GM23338 (cell line): ENCODE measurements around the gene HERPUD2. TPM values are rescaled to one million over a fixed set of nuclear protein-coding genes. Genes with fewer than 3 reads are reported as not detected.

Source experiments
- ATAC-seq: fragments of 200-7000 bp; cut with Tn5 transposase; 3 replicates; pipeline ENCODE4 v1.9.1; 2020
- DNase-seq: peaks from one replicate; pipeline ENCODE4 v3.0.0-alpha.2; 2015; ENCODE audit warnings: low spot score
- H2AFZ ChIP-seq: fragments of 200-600 bp; sonication (generic); 2 replicates; pipeline ENCODE4 v1.8.0; 2016; ENCODE audit warnings: antibody characterized with exemption, mild to moderate bottlenecking, moderate library complexity
- H3F3A ChIP-seq: fragments of 200-600 bp; sonication (generic); replicated peaks from 2 replicates; pipeline ENCODE4 v1.8.0; 2017; ENCODE audit warnings: antibody characterized with exemption, mixed run types, low read depth
- H3K27ac ChIP-seq: fragments of 200-600 bp; sonication (generic); 2 replicates; pipeline ENCODE4 v1.6.1; 2016; ENCODE audit warnings: low read depth
- H3K27me3 ChIP-seq: fragments of 200-600 bp; sonication (generic); 2 replicates; pipeline ENCODE4 v1.8.0; 2016; ENCODE audit warnings: mild to moderate bottlenecking, mixed run types, moderate library complexity; ENCODE audit not compliant: insufficient read depth
- H3K36me3 ChIP-seq: fragments of 200-600 bp; sonication (generic); 2 replicates; pipeline ENCODE4 v1.8.0; 2016; ENCODE audit warnings: mild to moderate bottlenecking; ENCODE audit not compliant: insufficient read depth
- H3K4me1 ChIP-seq: fragments of 200-600 bp; sonication (generic); 2 replicates; pipeline ENCODE4 v1.8.0; 2016; ENCODE audit warnings: mild to moderate bottlenecking, moderate library complexity; ENCODE audit not compliant: insufficient read depth
- H3K4me2 ChIP-seq: fragments of 200-600 bp; sonication (generic); 2 replicates; pipeline ENCODE4 v1.7.1; 2017; ENCODE audit warnings: mixed run types
- H3K4me3 ChIP-seq: fragments of 200-600 bp; sonication (generic); 2 replicates; pipeline ENCODE4 v1.6.1; 2016; ENCODE audit warnings: mixed run types
- H3K79me2 ChIP-seq: fragments of 200-600 bp; sonication (generic); replicated peaks from 2 replicates; pipeline ENCODE4 v1.8.0; 2017; ENCODE audit warnings: mild to moderate bottlenecking; ENCODE audit not compliant: insufficient read depth
- H3K9me2 ChIP-seq: fragments of 200-600 bp; sonication (generic); 2 replicates; pipeline ENCODE4 v1.8.0; 2017; ENCODE audit not compliant: insufficient read depth
- H4K20me1 ChIP-seq: fragments of 200-600 bp; sonication (generic); replicated peaks from 2 replicates; pipeline ENCODE4 v1.8.0; 2017; ENCODE audit warnings: mild to moderate bottlenecking; ENCODE audit not compliant: insufficient read depth
- H3K27ac Mint-ChIP-seq: 2 replicates; pipeline ENCODE4 v1.8.0; 2020; ENCODE audit warnings: inconsistent platforms, mild to moderate bottlenecking, moderate library complexity, mixed read lengths
- H3K27me3 Mint-ChIP-seq: 3 replicates; pipeline ENCODE4 v1.8.0; 2022; ENCODE audit warnings: low read depth, mild to moderate bottlenecking, moderate library complexity, mixed read lengths, inconsistent platforms; ENCODE audit not compliant: insufficient read depth, poor library complexity
- H3K36me3 Mint-ChIP-seq: 3 replicates; pipeline ENCODE4 v1.8.0; 2021; ENCODE audit warnings: low read depth, mild to moderate bottlenecking, inconsistent platforms, moderate library complexity, mixed read lengths
- H3K4me1 Mint-ChIP-seq: 3 replicates; pipeline ENCODE4 v1.8.0; 2020; ENCODE audit warnings: mild to moderate bottlenecking, inconsistent platforms, mixed read lengths
- H3K4me3 Mint-ChIP-seq: 3 replicates; pipeline ENCODE4 v1.8.0; 2021; ENCODE audit warnings: moderate library complexity, mild to moderate bottlenecking, inconsistent platforms, mixed read lengths
- H3K9me3 Mint-ChIP-seq: 3 replicates; pipeline ENCODE4 v1.8.0; 2020; ENCODE audit warnings: moderate library complexity, mild to moderate bottlenecking, inconsistent platforms, mixed read lengths
- CREB1 ChIP-seq: fragments of 250-450 bp; sonication (Bioruptor Pico); IDR thresholded peaks from 2 replicates; pipeline ENCODE4 v1.5.0; 2020; ENCODE audit warnings: low read depth, mild to moderate bottlenecking, moderate library complexity
- CTCF ChIP-seq, 2 experiments: fragments of 200-600 bp in 1 of 2; sonication (generic) in 1 of 2; conservative IDR thresholded peaks; 2 replicates each; pipeline versions ENCODE4 v1.5.1 to v1.6.1; 2016 to 2017; ENCODE audit warnings: antibody characterized with exemption in 2 of 2, low read depth in 2 of 2, mild to moderate bottlenecking in 2 of 2, moderate library complexity in 1 of 2
- EZH2 ChIP-seq: fragments of 200-600 bp; sonication (generic); IDR thresholded peaks from one replicate; pipeline ENCODE4 v1.8.0; 2017; ENCODE audit warnings: antibody characterized with exemption, mild to moderate bottlenecking, low read depth; ENCODE audit not compliant: unreplicated experiment
- JUNB ChIP-seq: IDR thresholded peaks from one replicate; pipeline ENCODE4 v1.6.1; 2016; ENCODE audit warnings: antibody characterized with exemption; ENCODE audit not compliant: unreplicated experiment
- NANOG ChIP-seq: IDR thresholded peaks from 2 replicates; pipeline ENCODE4 v1.6.1; 2016; ENCODE audit warnings: antibody characterized with exemption, borderline replicate concordance
- ZNF331 ChIP-seq: fragments of 250-450 bp; sonication (Bioruptor Pico); IDR thresholded peaks from 2 replicates; pipeline ENCODE4 v1.5.0; 2020; ENCODE audit warnings: low read depth, mild to moderate bottlenecking, moderate library complexity
- polyA plus RNA-seq: library from polyadenylated mRNA; unstranded; fragments of >200 nt; fragmentation: Nextera tagmentation; extraction: Ambion mirVana; gene quantifications from 2 replicates; pipeline ENCODE4 v1.2.1, GENCODE V29; 2016
- total RNA-seq: library from RNA; depleted of rRNA; stranded (reverse); fragments of >200 nt; shearing (Covaris generic); gene quantifications from 2 replicates; pipeline ENCODE4 v1.2.3, GENCODE V29; 2014
- TF ChIP-seq, protein P1 (sequence below): fragments of 250-450 bp; sonication (Bioruptor Pico); IDR thresholded peaks from 2 replicates; pipeline ENCODE4 v1.5.0; 2020; ENCODE audit warnings: mild to moderate bottlenecking, moderate library complexity

The HERPUD2 gene
- total and polyA plus RNA-seq, 2 experiments from 2014 or later, result 8.0 to 12.0 TPM

DNA sequence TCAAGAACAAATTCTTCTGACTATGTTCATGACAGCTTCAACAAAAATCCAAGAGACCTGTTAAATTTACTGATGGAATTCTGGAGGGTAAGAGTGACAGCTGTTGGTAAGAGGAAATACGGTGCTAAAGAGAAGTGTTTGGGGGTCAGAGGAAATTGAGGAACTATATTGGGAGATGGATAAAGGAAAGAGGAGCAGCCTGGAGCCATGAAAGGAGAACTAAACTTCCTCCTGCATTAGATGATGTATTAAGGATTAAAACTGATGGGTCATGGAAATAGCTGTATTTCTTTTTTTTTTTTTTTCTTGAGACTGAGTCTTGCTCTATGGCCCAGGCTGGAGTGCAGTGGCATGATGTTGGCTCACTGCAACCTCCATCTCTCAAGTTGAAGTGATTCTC, 95.3 kb downstream of the HERPUD2 start:
- Mint-ChIP-seq H3K4me1 (peaks cover 4% of the 10 kb centered on the region), H3K27ac (no peak overlapping the region), H3K27me3 (no peaks in the 10 kb centered on the region), H3K9me3 (peaks cover 4% of the 10 kb centered on the region; the same call in 2 of the 3 replicates), H3K36me3 (no peaks in the 10 kb centered on the region), H3K4me3 (no peak overlapping the region)
- no peaks in the 10 kb centered on the region for H3F3A ChIP-seq
- no peaks in the 10 kb centered on the region for H3K27me3 ChIP-seq
- peaks cover 5% of the 10 kb centered on the region; the same call in 1 of the 2 replicates for H3K9me2 ChIP-seq
- H3K4me3 ChIP-seq, result no peak overlapping the region
- no peak for DNase-seq
- H3K27ac ChIP-seq, result no peak overlapping the region
- no peak overlapping the region for H3K4me2 ChIP-seq
- H4K20me1 ChIP-seq, result no peaks in the 10 kb centered on the region
- H3K4me1 ChIP-seq, result no peaks in the 10 kb centered on the region
- TF ChIP-seq, protein P1, sequence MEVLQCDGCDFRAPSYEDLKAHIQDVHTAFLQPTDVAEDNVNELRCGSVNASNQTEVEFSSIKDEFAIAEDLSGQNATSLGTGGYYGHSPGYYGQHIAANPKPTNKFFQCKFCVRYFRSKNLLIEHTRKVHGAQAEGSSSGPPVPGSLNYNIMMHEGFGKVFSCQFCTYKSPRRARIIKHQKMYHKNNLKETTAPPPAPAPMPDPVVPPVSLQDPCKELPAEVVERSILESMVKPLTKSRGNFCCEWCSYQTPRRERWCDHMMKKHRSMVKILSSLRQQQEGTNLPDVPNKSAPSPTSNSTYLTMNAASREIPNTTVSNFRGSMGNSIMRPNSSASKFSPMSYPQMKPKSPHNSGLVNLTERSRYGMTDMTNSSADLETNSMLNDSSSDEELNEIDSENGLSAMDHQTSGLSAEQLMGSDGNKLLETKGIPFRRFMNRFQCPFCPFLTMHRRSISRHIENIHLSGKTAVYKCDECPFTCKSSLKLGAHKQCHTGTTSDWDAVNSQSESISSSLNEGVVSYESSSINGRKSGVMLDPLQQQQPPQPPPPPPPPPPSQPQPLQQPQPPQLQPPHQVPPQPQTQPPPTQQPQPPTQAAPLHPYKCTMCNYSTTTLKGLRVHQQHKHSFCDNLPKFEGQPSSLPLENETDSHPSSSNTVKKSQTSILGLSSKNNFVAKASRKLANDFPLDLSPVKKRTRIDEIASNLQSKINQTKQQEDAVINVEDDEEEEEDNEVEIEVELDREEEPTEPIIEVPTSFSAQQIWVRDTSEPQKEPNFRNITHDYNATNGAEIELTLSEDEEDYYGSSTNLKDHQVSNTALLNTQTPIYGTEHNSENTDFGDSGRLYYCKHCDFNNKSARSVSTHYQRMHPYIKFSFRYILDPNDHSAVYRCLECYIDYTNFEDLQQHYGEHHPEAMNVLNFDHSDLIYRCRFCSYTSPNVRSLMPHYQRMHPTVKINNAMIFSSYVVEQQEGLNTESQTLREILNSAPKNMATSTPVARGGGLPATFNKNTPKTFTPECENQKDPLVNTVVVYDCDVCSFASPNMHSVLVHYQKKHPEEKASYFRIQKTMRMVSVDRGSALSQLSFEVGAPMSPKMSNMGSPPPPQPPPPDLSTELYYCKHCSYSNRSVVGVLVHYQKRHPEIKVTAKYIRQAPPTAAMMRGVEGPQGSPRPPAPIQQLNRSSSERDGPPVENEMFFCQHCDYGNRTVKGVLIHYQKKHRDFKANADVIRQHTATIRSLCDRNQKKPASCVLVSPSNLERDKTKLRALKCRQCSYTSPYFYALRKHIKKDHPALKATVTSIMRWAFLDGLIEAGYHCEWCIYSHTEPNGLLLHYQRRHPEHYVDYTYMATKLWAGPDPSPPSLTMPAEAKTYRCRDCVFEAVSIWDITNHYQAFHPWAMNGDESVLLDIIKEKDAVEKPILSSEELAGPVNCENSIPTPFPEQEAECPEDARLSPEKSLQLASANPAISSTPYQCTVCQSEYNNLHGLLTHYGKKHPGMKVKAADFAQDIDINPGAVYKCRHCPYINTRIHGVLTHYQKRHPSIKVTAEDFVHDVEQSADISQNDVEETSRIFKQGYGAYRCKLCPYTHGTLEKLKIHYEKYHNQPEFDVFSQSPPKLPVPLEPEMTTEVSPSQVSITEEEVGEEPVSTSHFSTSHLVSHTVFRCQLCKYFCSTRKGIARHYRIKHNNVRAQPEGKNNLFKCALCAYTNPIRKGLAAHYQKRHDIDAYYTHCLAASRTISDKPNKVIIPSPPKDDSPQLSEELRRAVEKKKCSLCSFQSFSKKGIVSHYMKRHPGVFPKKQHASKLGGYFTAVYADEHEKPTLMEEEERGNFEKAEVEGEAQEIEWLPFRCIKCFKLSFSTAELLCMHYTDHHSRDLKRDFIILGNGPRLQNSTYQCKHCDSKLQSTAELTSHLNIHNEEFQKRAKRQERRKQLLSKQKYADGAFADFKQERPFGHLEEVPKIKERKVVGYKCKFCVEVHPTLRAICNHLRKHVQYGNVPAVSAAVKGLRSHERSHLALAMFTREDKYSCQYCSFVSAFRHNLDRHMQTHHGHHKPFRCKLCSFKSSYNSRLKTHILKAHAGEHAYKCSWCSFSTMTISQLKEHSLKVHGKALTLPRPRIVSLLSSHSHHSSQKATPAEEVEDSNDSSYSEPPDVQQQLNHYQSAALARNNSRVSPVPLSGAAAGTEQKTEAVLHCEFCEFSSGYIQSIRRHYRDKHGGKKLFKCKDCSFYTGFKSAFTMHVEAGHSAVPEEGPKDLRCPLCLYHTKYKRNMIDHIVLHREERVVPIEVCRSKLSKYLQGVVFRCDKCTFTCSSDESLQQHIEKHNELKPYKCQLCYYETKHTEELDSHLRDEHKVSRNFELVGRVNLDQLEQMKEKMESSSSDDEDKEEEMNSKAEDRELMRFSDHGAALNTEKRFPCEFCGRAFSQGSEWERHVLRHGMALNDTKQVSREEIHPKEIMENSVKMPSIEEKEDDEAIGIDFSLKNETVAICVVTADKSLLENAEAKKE (CRISPR knock-in tag), result no peak
- no peak for TF ChIP-seq CREB1 (CRISPR knock-in tag)
- TF ChIP-seq ZNF331 (CRISPR knock-in tag), result no peak
- no peak for ATAC-seq
- no peaks in the 10 kb centered on the region for H3K36me3 ChIP-seq
- H2AFZ ChIP-seq, result no peak overlapping the region
- no peaks in the 10 kb centered on the region for H3K79me2 ChIP-seq

DNA sequence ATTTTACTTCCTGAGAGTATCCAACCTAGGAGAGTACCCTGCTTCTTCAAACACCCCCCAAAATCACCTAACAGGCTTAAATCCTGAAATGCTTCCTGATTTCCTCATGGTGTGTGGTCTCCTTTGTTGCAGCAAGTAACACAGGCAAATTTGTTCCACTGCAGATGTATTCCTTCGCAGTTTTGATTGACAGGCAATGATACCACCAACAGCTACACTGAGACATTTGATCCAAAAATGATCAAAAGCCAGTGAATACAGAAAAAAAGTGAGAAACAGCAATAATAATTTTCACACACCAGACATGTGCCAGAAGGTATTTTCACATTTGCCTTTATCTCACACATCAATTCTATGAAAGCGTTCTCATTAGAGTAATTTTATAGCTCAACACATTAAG, 95.9 kb downstream of the HERPUD2 start:
- no peaks in the 10 kb centered on the region for H3K36me3 ChIP-seq
- TF ChIP-seq JUNB, result no peak
- TF ChIP-seq EZH2, result no peak
- no peak for TF ChIP-seq CTCF (conservative IDR thresholded peaks at IDR 0.05; ENCODE audit: low read depth in 2 of 2)
- TF ChIP-seq CREB1 (CRISPR knock-in tag), result no peak
- TF ChIP-seq ZNF331 (CRISPR knock-in tag), result no peak
- no peak for TF ChIP-seq NANOG
- no peaks in the 10 kb centered on the region for H3K27me3 Mint-ChIP-seq
- no peak overlapping the region for H3K27ac Mint-ChIP-seq
- no peaks in the 10 kb centered on the region for H3K79me2 ChIP-seq
- no peak overlapping the region for H3K27ac ChIP-seq
- no peaks in the 10 kb centered on the region for H3K36me3 Mint-ChIP-seq
- H3K4me1 Mint-ChIP-seq, result peaks cover 4% of the 10 kb centered on the region
- no peaks in the 10 kb centered on the region for H3K4me1 ChIP-seq
- H4K20me1 ChIP-seq, result no peaks in the 10 kb centered on the region
- DNase-seq, result no peak
- no peak overlapping the region for H2AFZ ChIP-seq
- H3K9me2 ChIP-seq, result 0 out of 2 replicates have a peak, but pooled peaks cover 3% of the 10 kb centered on the region
- ATAC-seq, result no peak
- H3K9me3 Mint-ChIP-seq, result peaks cover 4% of the 10 kb centered on the region; the same call in 2 of the 3 replicates
- H3K27me3 ChIP-seq, result no peaks in the 10 kb centered on the region
- no peak overlapping the region for H3K4me3 ChIP-seq
- H3K4me3 Mint-ChIP-seq, result no peak overlapping the region
- no peak overlapping the region for H3K4me2 ChIP-seq
- no peaks in the 10 kb centered on the region for H3F3A ChIP-seq
